Activated CD4-positive, alpha-beta T cell treated with anti-CD3 and anti-CD28 coated beads, Interleukin-2, amount 10 ng/mL, durations not matched to agents 24 days and 14 days (primary cell): ENCODE results near the gene KANSL1. TPM values are rescaled to one million over a fixed set of nuclear protein-coding genes. Genes with fewer than 3 reads are reported as not detected.
A peak's percentile ranks its signal among the peaks of the same experiment; 100 is the strongest.
"Not testable (repeated sequence)": the region's sequence is repeated elsewhere in the genome, so short reads cannot be mapped to it uniquely, and the experiment has no call there.

ENCODE experiments used
- DNase-seq: peaks from one replicate; pipeline ENCODE4 v3.0.0; 2022
- H3K27ac Mint-ChIP-seq: one replicate; pipeline ENCODE4 v1.8.0; 2022; ENCODE audit warnings: mild to moderate bottlenecking, mixed read lengths
- H3K27me3 Mint-ChIP-seq: one replicate; pipeline ENCODE4 v1.8.0; 2022; ENCODE audit warnings: mixed read lengths
- H3K36me3 Mint-ChIP-seq: one replicate; pipeline ENCODE4 v1.8.0; 2022; ENCODE audit warnings: low read depth, mild to moderate bottlenecking, mixed read lengths
- H3K4me1 Mint-ChIP-seq: one replicate; pipeline ENCODE4 v1.8.0; 2021; ENCODE audit warnings: mixed read lengths
- H3K4me3 Mint-ChIP-seq: one replicate; pipeline ENCODE4 v1.8.0; 2022; ENCODE audit warnings: mild to moderate bottlenecking, moderate library complexity, mixed read lengths
- H3K9me3 Mint-ChIP-seq: one replicate; pipeline ENCODE4 v1.8.0; 2021; ENCODE audit warnings: mixed read lengths
- intact Hi-C: fragments of 100-400 bp; cut with micrococcal nuclease; formaldehyde crosslinking; loops from one replicate; pipeline ENCODE4 v1.15.1; 2023
- total RNA-seq: library from RNA; stranded (reverse); gene quantifications from 2 replicates; pipeline ENCODE4 v1.2.3, GENCODE V29; 2022

The KANSL1 gene
- total RNA-seq, 1 donor from 2014 or later, result 82.8 TPM

GRCh38 chr17:46198233-46198632, 5.0 kb upstream of the KANSL1 start:
- Mint-ChIP-seq H3K36me3 (peaks cover 9% of the 10 kb centered on the region), H3K4me3 (no peak overlapping the region), H3K27me3 (no peaks in the 10 kb centered on the region), H3K4me1 (peaks cover 50% of the 10 kb centered on the region), H3K9me3 (no peaks in the 10 kb centered on the region), H3K27ac (no peak overlapping the region)
- no peak for DNase-seq
- intact Hi-C loops, result no loop called here

- Mint-ChIP-seq H3K27me3 (no peaks in the 10 kb centered on the region), H3K27ac (no peak overlapping the region), H3K4me1 (peaks cover 50% of the 10 kb centered on the region), H3K9me3 (no peaks in the 10 kb centered on the region), H3K4me3 (no peak overlapping the region), H3K36me3 (peaks cover 10% of the 10 kb centered on the region)
- DNase-seq, result no peak
- intact Hi-C loops, result no loop called here
These were observed 4.3 kb upstream of the KANSL1 start for GRCh38 chr17:46197530-46197929.

GRCh38 chr17:46195939-46196716, 2.9 kb upstream of the KANSL1 start:
- intact Hi-C loops, result loop anchor here (2.0 kb wide), 2 partner anchors 143 to 151 kb away; no protein-coding TSS in a partner anchor
- peak overlapping the region; percentile 82 for H3K27ac Mint-ChIP-seq
- no peak for DNase-seq
- no peaks in the 10 kb centered on the region for H3K27me3 Mint-ChIP-seq
- peak overlapping the region; percentile 62 for H3K4me3 Mint-ChIP-seq
- peaks cover 50% of the 10 kb centered on the region for H3K4me1 Mint-ChIP-seq
- peaks cover 16% of the 10 kb centered on the region for H3K36me3 Mint-ChIP-seq
- no peaks in the 10 kb centered on the region for H3K9me3 Mint-ChIP-seq

- no peak for DNase-seq
- no peaks in the 10 kb centered on the region for H3K9me3 Mint-ChIP-seq
- peak overlapping the region; percentile 78 for H3K4me3 Mint-ChIP-seq
- no peaks in the 10 kb centered on the region for H3K27me3 Mint-ChIP-seq
- peak overlapping the region; percentile 95 for H3K27ac Mint-ChIP-seq
- intact Hi-C loops, result loop anchor here (2.0 kb wide), 2 partner anchors 143 to 151 kb away; no protein-coding TSS in a partner anchor
- H3K36me3 Mint-ChIP-seq, result peaks cover 13% of the 10 kb centered on the region
- H3K4me1 Mint-ChIP-seq, result peaks cover 52% of the 10 kb centered on the region
These were observed 2.1 kb upstream of the KANSL1 start for GRCh38 chr17:46195217-46195855.

- H3K9me3 Mint-ChIP-seq, result no peaks in the 10 kb centered on the region
- peak; percentile 94 for DNase-seq
- intact Hi-C loops, result loop anchor here (1.0 to 5.0 kb wide), 9 partner anchors 19 to 877 kb away; partner anchors contain the start of genes GOSR2 and MAP3K14
- H3K4me1 Mint-ChIP-seq, result peaks cover 57% of the 10 kb centered on the region
- H3K4me3 Mint-ChIP-seq, result peak overlapping the region; percentile 78
- peak overlapping the region; percentile 95 for H3K27ac Mint-ChIP-seq
- no peaks in the 10 kb centered on the region for H3K27me3 Mint-ChIP-seq
- H3K36me3 Mint-ChIP-seq, result peaks cover 13% of the 10 kb centered on the region
These were observed 1.4 kb upstream of the KANSL1 start for GRCh38 chr17:46194393-46195216.

- Mint-ChIP-seq H3K27ac (peak overlapping the region; percentile 95), H3K4me3 (peak overlapping the region; percentile 78), H3K36me3 (peaks cover 16% of the 10 kb centered on the region), H3K4me1 (peaks cover 55% of the 10 kb centered on the region), H3K9me3 (no peaks in the 10 kb centered on the region), H3K27me3 (no peaks in the 10 kb centered on the region)
- intact Hi-C loops, result loop anchor here (1.0 to 5.0 kb wide), 10 partner anchors 15 to 877 kb away; partner anchors contain the start of genes GOSR2 and MAP3K14
- DNase-seq, result peak; percentile 99
These were observed 580 bp upstream of the KANSL1 start for GRCh38 chr17:46193626-46194392.

- intact Hi-C loops, result loop anchor here (2.0 to 5.0 kb wide), 4 partner anchors 14 to 875 kb away; partner anchors contain the start of genes GOSR2 and MAP3K14
These were observed 634 bp downstream of the KANSL1 start for GRCh38 chr17:46192439-46193150.

GRCh38 chr17:46192189-46192438, 1.1 kb downstream of the KANSL1 start:
- H3K9me3 Mint-ChIP-seq, result no peaks in the 10 kb centered on the region
- intact Hi-C loops, result loop anchor here (2.0 to 5.0 kb wide), 4 partner anchors 13 to 875 kb away; partner anchors contain the start of genes GOSR2 and MAP3K14
- no peaks in the 10 kb centered on the region for H3K27me3 Mint-ChIP-seq
- H3K4me3 Mint-ChIP-seq, result peak overlapping the region; percentile 97
- no peak for DNase-seq
- H3K4me1 Mint-ChIP-seq, result peaks cover 52% of the 10 kb centered on the region
- peaks cover 13% of the 10 kb centered on the region for H3K36me3 Mint-ChIP-seq
- peak overlapping the region; percentile 99 for H3K27ac Mint-ChIP-seq

More at GRCh38 chr17:46192439-46193150, 634 bp downstream of the KANSL1 start:
- Mint-ChIP-seq H3K4me3 (peak overlapping the region; percentile 97), H3K27me3 (no peaks in the 10 kb centered on the region), H3K27ac (peak overlapping the region; percentile 99), H3K4me1 (peaks cover 56% of the 10 kb centered on the region), H3K36me3 (peaks cover 14% of the 10 kb centered on the region), H3K9me3 (no peaks in the 10 kb centered on the region)
- peak; percentile 90 for DNase-seq

- peaks cover 11% of the 10 kb centered on the region for H3K36me3 Mint-ChIP-seq
- intact Hi-C loops, result loop anchor here (2.0 to 5.0 kb wide), 4 partner anchors 13 to 874 kb away; partner anchors contain the start of genes GOSR2 and MAP3K14
- DNase-seq, result peak; percentile 82
- peaks cover 54% of the 10 kb centered on the region for H3K4me1 Mint-ChIP-seq
- peak overlapping the region; percentile 99 for H3K27ac Mint-ChIP-seq
- H3K9me3 Mint-ChIP-seq, result no peaks in the 10 kb centered on the region
- peak overlapping the region; percentile 97 for H3K4me3 Mint-ChIP-seq
- no peaks in the 10 kb centered on the region for H3K27me3 Mint-ChIP-seq
These were observed 1.7 kb downstream of the KANSL1 start for GRCh38 chr17:46191322-46192188.

GRCh38 chr17:46190763-46191162, 2.5 kb downstream of the KANSL1 start:
- Mint-ChIP-seq H3K27me3 (no peaks in the 10 kb centered on the region), H3K9me3 (no peaks in the 10 kb centered on the region), H3K27ac (peak overlapping the region; percentile 69), H3K4me1 (peaks cover 50% of the 10 kb centered on the region), H3K36me3 (peaks cover 11% of the 10 kb centered on the region), H3K4me3 (peak overlapping the region; percentile 97)
- intact Hi-C loops, result loop anchor here (5.0 kb wide), 3 partner anchors 88 to 873 kb away; partner anchors contain the start of genes GOSR2 and MAP3K14
- no peak for DNase-seq

- DNase-seq, result peak; percentile 83
- intact Hi-C loops, result loop anchor here (2.0 kb wide), 2 partner anchors 52 to 142 kb away; no protein-coding TSS in a partner anchor
- H3K36me3 Mint-ChIP-seq, result peaks cover 11% of the 10 kb centered on the region
- H3K4me1 Mint-ChIP-seq, result peaks cover 69% of the 10 kb centered on the region
- peak overlapping the region; percentile 38 for H3K27ac Mint-ChIP-seq
- H3K9me3 Mint-ChIP-seq, H3K4me3 Mint-ChIP-seq, H3K27me3 Mint-ChIP-seq: not testable (repeated sequence)
These were observed 6.4 kb downstream of the KANSL1 start for GRCh38 chr17:46186827-46187235.

GRCh38 chr17:46184696-46185095, 8.5 kb downstream of the KANSL1 start:
- H3K36me3 Mint-ChIP-seq, result peaks cover 6% of the 10 kb centered on the region
- no peak overlapping the region for H3K4me3 Mint-ChIP-seq
- H3K4me1 Mint-ChIP-seq, result peaks cover 66% of the 10 kb centered on the region
- intact Hi-C loops, result no loop called here
- H3K9me3 Mint-ChIP-seq, result no peaks in the 10 kb centered on the region
- DNase-seq, result no peak
- peak overlapping the region; percentile 6 for H3K27ac Mint-ChIP-seq
- H3K27me3 Mint-ChIP-seq, result no peaks in the 10 kb centered on the region
